Transverse colon (tissue), 4 donors: ENCODE data around the gene CYFIP2. TPM values are rescaled to one million over a fixed set of nuclear protein-coding genes. Genes with fewer than 3 reads are reported as not detected.

Experiments used
- DNase-seq: peaks from one replicate; pipeline ENCODE4 v3.0.0-alpha.2; 2019
- H3K27ac ChIP-seq, 4 donors: fragments of 200-600 bp; sonication (generic); 2 replicates each; pipeline ENCODE4 v1.5.1; 2016 to 2018; ENCODE audit warnings: inconsistent platforms in 4 of 4
- H3K27me3 ChIP-seq: fragments of 200-600 bp; sonication (generic); 2 replicates; pipeline ENCODE4 v1.5.1; 2017; ENCODE audit warnings: inconsistent platforms
- H3K36me3 ChIP-seq, 4 donors: fragments of 200-600 bp; sonication (generic); 2 replicates each; pipeline ENCODE4 v1.5.1; 2017 to 2019; ENCODE audit warnings: inconsistent platforms in 4 of 4
- H3K4me1 ChIP-seq, 4 donors: fragments of 200-600 bp; sonication (generic); 2 replicates each; pipeline ENCODE4 v1.5.1; 2017 to 2020; ENCODE audit warnings: inconsistent platforms in 4 of 4
- H3K4me3 ChIP-seq, 4 donors: fragments of 200-600 bp; sonication (generic); 1 replicate in 1 of 4; 2 replicates in 3 of 4; pipeline versions ENCODE4 v1.5.1 to v1.6.1; 2017 to 2019; ENCODE audit warnings: inconsistent platforms in 4 of 4
- H3K9me3 ChIP-seq, 2 donors: fragments of 200-600 bp; sonication (generic); 2 replicates each; pipeline ENCODE4 v1.5.1; 2017 to 2019; ENCODE audit warnings: inconsistent platforms in 2 of 2
- CTCF ChIP-seq, 5 experiments: fragments of 200-600 bp in 3 of 5; fragments of 450-650 bp in 2 of 5; sonication (generic) in 3 of 5; IDR thresholded peaks; 1 replicate in 2 of 5; 2 replicates in 3 of 5; pipeline ENCODE4 v1.5.1; 2016 to 2017; ENCODE audit warnings: antibody characterized with exemption in 5 of 5, inconsistent platforms in 3 of 5, mild to moderate bottlenecking in 2 of 5, moderate library complexity in 1 of 5
- EP300 ChIP-seq: sonication (generic); formaldehyde crosslinking; IDR thresholded peaks from one replicate; pipeline ENCODE4 v1.6.1; 2017; ENCODE audit warnings: antibody characterized with exemption, low read depth
- POLR2A ChIP-seq: fragments of 450-650 bp; IDR thresholded peaks from one replicate; pipeline ENCODE4 v1.6.1; 2016; ENCODE audit warnings: antibody characterized with exemption, mild to moderate bottlenecking, moderate library complexity
- POLR2AphosphoS5 ChIP-seq, 3 donors: sonication (generic); formaldehyde crosslinking; IDR thresholded peaks; one replicate each; pipeline ENCODE4 v1.6.1; 2016; ENCODE audit warnings: antibody characterized with exemption in 3 of 3
- WGBS, 2 donors: methylation state at CpG; one replicate each; pipeline ENCODE4 v1.1.5; 2018; ENCODE audit warnings: low coverage in 1 of 2; 5-methylcytosine and 5-hydroxymethylcytosine counted together
- in situ Hi-C, 4 donors: fragments of 200-750 bp; cut with MboI; loops; one replicate each; pipeline versions ENCODE4 v1.15.0 to v1.15.1; 2017; ENCODE audit warnings: low sequenced_read_pairs in 3 of 4, low pct_ligation_motif_present in 1 of 4, low pct_unique_long_range_greater_than_20kb in 1 of 4
- intact Hi-C: fragments of 100-400 bp; cut with DNase I; formaldehyde crosslinking; loops from one replicate; pipeline ENCODE4 v1.15.1; 2023; ENCODE audit warnings: low total_unique reads
- total RNA-seq, 4 donors: library from RNA; depleted of rRNA; stranded (reverse); fragments of >200 nt; gene quantifications; one replicate each; pipeline ENCODE4 v1.1.0, GENCODE V29; 2016

Gene CYFIP2
- total RNA-seq, 4 donors from 2014 or later = 34.0 to 134 (median 41.6) TPM

- DNase-seq = no peak
- no peaks in the 10 kb centered on the region for H3K27me3 ChIP-seq
- no peak overlapping the region for H3K27ac ChIP-seq
- TF ChIP-seq CTCF (IDR thresholded peaks at IDR 0.05) (peak in 2 of 5 experiments; percentile 11 to 20), POLR2AphosphoS5 (IDR thresholded peaks at IDR 0.05) (no peak), EP300 (no peak), POLR2A (no peak)
- in situ Hi-C loops = loop anchor here in 2 of 4 donors (5.0 to 25.0 kb wide), 2 partner anchors 52 to 147 kb away; partner anchors contain the start of gene GARIN3 (in 1 of the 2)
- WGBS, 2 donors = 32 to 74% methylated on average over 5 to 8 of the region's 8 CpGs
- no peaks in the 10 kb centered on the region for H3K36me3 ChIP-seq
- H3K4me1 ChIP-seq = no peaks in the 10 kb centered on the region
- H3K4me3 ChIP-seq = no peak overlapping the region
- intact Hi-C loops = loop anchor here (10.0 kb wide), 1 partner anchor 54 kb away; no protein-coding TSS in a partner anchor
- H3K9me3 ChIP-seq = no peaks in the 10 kb centered on the region
These were observed 43.0 kb downstream of the CYFIP2 start for GRCh38 chr5:157308836-157309465.

- intact Hi-C loops (loop anchor here (10.0 kb wide), 1 partner anchor 55 kb away; no protein-coding TSS in a partner anchor), in situ Hi-C loops (loop anchor here in 2 of 4 donors (5.0 to 25.0 kb wide), 3 partner anchors 52 to 165 kb away; partner anchors contain the start of genes GARIN3 (in 1 of the 2) and MED7 (in 1 of the 2))
These were observed 43.9 kb downstream of the CYFIP2 start for GRCh38 chr5:157309796-157310195.

GRCh38 chr5:157311595-157311994 lies 45.7 kb downstream of the CYFIP2 start:
- no peak overlapping the region for H3K27ac ChIP-seq
- no peak for DNase-seq
- TF ChIP-seq CTCF (IDR thresholded peaks at IDR 0.05) = no peak
- TF ChIP-seq EP300 = no peak
- TF ChIP-seq POLR2AphosphoS5 (IDR thresholded peaks at IDR 0.05) = no peak
- TF ChIP-seq POLR2A = no peak
- intact Hi-C loops = no loop called here
- H3K9me3 ChIP-seq = no peaks in the 10 kb centered on the region
- WGBS, 2 donors = 94 to 100% methylated on average over 1 to 11 of the region's 11 CpGs
- H3K27me3 ChIP-seq = no peaks in the 10 kb centered on the region
- no peaks in the 10 kb centered on the region for H3K4me1 ChIP-seq
- no peaks in the 10 kb centered on the region for H3K36me3 ChIP-seq
- H3K4me3 ChIP-seq = no peak overlapping the region
- in situ Hi-C loops = loop anchor here in 2 of 4 donors (10.0 to 25.0 kb wide), 2 partner anchors 149 to 167 kb away; partner anchors contain the start of genes GARIN3 (in 1 of the 2) and MED7 (in 1 of the 2)

More at GRCh38 chr5:157309796-157310195, 43.9 kb downstream of the CYFIP2 start:
- WGBS, 2 donors = 82% methylated on average over 14 of the region's 14 CpGs; no CpG with 5 or more reads in 1 of the 2 donors
- Histone ChIP-seq H3K4me1 (no peaks in the 10 kb centered on the region), H3K36me3 (no peaks in the 10 kb centered on the region), H3K27ac (no peak overlapping the region), H3K27me3 (no peaks in the 10 kb centered on the region), H3K9me3 (no peaks in the 10 kb centered on the region), H3K4me3 (no peak overlapping the region)
- no peak for TF ChIP-seq EP300
- TF ChIP-seq POLR2A = no peak
- no peak for TF ChIP-seq POLR2AphosphoS5 (IDR thresholded peaks at IDR 0.05)
- TF ChIP-seq CTCF (IDR thresholded peaks at IDR 0.05) = no peak
- no peak for DNase-seq

- no peaks in the 10 kb centered on the region for H3K36me3 ChIP-seq
- H3K27ac ChIP-seq = no peak overlapping the region
- 28 to 33% methylated on average over 3 to 6 of the region's 6 CpGs for WGBS, 2 donors
- in situ Hi-C loops (loop anchor here in 2 of 4 donors (10.0 to 25.0 kb wide), 2 partner anchors 150 to 168 kb away; partner anchors contain the start of genes GARIN3 (in 1 of the 2) and MED7 (in 1 of the 2)), intact Hi-C loops (no loop called here)
- TF ChIP-seq CTCF (IDR thresholded peaks at IDR 0.05) (peak; percentile 47 to 77 (median 64)), POLR2A (no peak)
- H3K4me1 ChIP-seq = no peaks in the 10 kb centered on the region
- peak; percentile 47 for DNase-seq
- no peaks in the 10 kb centered on the region for H3K9me3 ChIP-seq
- H3K27me3 ChIP-seq = no peaks in the 10 kb centered on the region
- no peak overlapping the region for H3K4me3 ChIP-seq
These were observed 46.6 kb downstream of the CYFIP2 start for GRCh38 chr5:157312492-157312891.
